Hypothalamus (tissue), 51 donors: ENCODE results near the gene ACAD11.

Source experiments
- DNase-seq, 51 donors: peaks; one replicate each; lab custom pipeline; 2025; lab: John Stamatoyannopoulos, UW

The ACAD11 gene, protein sequence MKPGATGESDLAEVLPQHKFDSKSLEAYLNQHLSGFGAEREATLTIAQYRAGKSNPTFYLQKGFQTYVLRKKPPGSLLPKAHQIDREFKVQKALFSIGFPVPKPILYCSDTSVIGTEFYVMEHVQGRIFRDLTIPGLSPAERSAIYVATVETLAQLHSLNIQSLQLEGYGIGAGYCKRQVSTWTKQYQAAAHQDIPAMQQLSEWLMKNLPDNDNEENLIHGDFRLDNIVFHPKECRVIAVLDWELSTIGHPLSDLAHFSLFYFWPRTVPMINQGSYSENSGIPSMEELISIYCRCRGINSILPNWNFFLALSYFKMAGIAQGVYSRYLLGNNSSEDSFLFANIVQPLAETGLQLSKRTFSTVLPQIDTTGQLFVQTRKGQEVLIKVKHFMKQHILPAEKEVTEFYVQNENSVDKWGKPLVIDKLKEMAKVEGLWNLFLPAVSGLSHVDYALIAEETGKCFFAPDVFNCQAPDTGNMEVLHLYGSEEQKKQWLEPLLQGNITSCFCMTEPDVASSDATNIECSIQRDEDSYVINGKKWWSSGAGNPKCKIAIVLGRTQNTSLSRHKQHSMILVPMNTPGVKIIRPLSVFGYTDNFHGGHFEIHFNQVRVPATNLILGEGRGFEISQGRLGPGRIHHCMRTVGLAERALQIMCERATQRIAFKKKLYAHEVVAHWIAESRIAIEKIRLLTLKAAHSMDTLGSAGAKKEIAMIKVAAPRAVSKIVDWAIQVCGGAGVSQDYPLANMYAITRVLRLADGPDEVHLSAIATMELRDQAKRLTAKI

GRCh38 chr3:132659365-132660051, at the start of gene ACAD11:
Gene ACAD11 (minus strand): TSS chr3:132659809. CDS start chr3:132659751, 58 bp downstream.
- DNase-seq: peak in 50 of 51 donors; percentile 37 to 88 (median 66)

DNA sequence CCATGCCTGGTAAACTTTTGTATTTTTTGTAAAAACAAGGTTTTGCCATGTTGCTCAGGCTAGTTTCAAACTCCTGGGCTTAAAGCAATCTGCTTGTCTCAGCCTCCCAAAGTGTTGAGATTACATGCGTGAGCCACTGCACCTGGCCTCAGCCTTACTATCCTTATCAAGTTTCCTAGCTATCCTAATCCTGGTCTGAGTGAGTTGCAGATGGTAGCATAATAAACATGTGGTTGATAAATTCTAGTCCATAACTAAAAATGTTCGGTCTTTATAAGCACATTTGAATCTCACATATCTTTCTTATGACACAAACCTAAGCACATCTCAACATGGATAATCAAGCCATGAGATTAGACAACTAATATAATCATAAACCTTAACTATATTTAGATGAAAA, 44.1 kb upstream of the ACAD11 start:
- DNase-seq: no peak

- no peak for DNase-seq
Measured at GRCh38 chr3:132695422-132695821, 35.8 kb upstream of the ACAD11 start.

DNA sequence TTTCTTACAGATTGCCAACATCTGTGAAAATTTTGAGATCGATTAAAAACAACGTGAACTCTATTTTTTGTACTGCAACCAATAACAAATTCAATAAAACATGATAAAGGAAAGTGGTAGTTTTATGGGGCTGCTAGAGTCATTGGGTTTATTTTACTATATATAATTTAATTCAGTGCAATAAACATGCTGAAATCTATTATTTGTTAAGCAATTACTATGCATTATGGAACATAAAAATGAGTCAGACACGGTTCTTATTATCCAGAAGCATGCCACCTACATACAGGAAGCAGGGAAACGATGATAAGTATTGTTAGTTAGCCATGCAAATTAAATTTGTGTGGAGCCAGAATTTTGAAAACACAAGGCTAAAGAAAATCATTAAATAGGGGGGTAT, 35.4 kb upstream of the ACAD11 start:
- no peak for DNase-seq

DNA sequence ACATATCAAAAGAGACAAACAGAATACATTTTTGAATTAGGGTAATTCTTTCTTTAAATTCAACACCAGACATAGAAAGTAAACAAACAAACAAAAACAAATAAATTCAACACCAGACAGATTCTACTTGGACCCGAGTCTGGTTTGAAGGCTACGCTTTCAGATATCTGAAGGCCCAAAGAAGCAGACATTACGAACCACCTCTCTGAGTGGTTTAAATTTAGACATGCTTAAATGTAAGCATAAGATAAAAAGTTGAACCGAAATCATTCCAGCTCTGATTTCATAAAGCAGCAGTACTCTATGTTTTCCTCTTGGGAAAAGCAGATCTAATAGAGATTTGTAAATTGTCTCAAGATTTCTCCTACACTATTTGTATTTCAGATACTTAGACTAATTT, 30.4 kb upstream of the ACAD11 start:
- DNase-seq: no peak

GRCh38 chr3:132682201-132682600, 22.6 kb upstream of the ACAD11 start:
- DNase-seq: no peak

- DNase-seq: no peak
Measured at GRCh38 chr3:132681421-132681820, 21.8 kb upstream of the ACAD11 start.

- DNase-seq: no peak
Measured at GRCh38 chr3:132679911-132680310, 20.3 kb upstream of the ACAD11 start.

GRCh38 chr3:132675408-132675807, 15.8 kb upstream of the ACAD11 start:
- no peak for DNase-seq

GRCh38 chr3:132669256-132669777, 9.7 kb upstream of the ACAD11 start:
- peak in 1 of 51 donors; percentile 22 for DNase-seq

- DNase-seq: no peak
Measured at GRCh38 chr3:132665230-132665745, 5.7 kb upstream of the ACAD11 start.

DNA sequence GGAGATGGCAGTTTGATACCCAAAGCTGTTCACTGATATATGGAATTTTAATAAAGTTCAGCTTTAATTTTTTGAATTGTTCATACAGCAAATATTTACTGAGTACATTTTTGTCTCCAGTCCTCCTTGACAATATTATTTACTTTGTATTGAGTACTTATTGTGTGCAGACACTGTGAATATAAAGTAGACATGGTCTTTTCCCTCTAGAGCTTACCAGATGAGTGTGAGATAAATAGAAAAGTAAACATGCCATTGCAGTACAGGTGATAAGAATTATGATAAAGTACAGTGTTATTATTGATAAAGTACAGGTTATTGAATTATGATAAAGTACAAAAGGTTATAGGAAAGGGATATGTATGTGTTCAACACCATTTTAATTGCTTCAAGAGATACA, 2.6 kb upstream of the ACAD11 start:
- no peak for DNase-seq

GRCh38 chr3:132661101-132661500, 1.5 kb upstream of the ACAD11 start:
- no peak for DNase-seq

DNA sequence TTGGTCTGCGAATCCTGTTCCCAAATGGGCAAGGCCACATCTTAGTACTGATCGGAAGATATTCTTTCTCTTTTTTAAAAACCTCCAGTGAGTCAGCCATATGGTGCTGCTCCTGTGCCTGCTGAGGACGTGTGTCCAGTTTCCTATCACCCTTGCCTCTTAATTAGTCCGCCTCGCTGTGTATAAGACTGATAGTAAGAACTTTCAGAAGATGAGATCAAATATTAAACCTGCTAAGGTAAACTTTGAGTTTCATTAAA, 1.1 kb upstream of the ACAD11 start:
- no peak for DNase-seq

DNA sequence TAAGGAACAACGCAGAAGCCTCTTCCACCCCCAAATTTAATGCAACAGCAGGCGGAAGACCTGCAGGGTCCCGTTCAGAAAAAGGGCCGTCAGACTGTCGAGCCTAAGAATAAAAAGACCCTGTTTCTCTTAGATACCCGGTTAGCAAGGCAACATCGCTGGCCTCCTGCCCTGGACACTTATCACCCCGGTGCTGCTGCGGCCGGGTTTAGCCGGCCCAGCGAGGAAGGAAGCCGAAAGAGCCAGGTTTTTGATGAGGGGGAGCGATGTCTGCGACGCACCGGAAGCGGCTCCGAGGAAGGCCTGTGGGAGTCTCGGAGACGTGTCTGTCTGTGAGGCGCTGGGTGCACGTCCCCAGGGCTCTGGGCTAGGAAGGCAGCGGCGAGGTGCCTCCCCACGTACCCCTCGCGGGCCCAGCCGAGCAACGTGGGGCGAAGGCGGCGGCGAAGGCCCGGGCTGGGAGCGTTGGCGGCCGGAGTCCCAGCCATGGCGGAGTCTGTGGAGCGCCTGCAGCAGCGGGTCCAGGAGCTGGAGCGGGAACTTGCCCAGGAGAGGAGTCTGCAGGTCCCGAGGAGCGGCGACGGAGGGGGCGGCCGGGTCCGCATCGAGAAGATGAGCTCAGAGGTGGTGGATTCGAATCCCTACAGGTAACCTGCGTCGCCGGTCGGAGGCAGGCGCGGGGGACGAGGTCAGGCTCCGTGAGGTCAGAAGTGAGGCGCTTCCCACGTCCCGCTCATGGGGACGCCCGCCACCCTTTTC, 622 bp upstream of the ACAD11 start, which contains the start of gene UBA5:
Gene UBA5, plus strand, starts transcription at position 278 of the 759 bp plus-strand sequence. Its CDS starts 209 bp downstream, at position 487.
- DNase-seq: peak in 50 of 51 donors; percentile 17 to 88 (median 63)

- peak in 3 of 51 donors; percentile 13 to 68 (median 39) for DNase-seq
Measured at GRCh38 chr3:132659000-132659364, 627 bp downstream of the ACAD11 start.

DNA sequence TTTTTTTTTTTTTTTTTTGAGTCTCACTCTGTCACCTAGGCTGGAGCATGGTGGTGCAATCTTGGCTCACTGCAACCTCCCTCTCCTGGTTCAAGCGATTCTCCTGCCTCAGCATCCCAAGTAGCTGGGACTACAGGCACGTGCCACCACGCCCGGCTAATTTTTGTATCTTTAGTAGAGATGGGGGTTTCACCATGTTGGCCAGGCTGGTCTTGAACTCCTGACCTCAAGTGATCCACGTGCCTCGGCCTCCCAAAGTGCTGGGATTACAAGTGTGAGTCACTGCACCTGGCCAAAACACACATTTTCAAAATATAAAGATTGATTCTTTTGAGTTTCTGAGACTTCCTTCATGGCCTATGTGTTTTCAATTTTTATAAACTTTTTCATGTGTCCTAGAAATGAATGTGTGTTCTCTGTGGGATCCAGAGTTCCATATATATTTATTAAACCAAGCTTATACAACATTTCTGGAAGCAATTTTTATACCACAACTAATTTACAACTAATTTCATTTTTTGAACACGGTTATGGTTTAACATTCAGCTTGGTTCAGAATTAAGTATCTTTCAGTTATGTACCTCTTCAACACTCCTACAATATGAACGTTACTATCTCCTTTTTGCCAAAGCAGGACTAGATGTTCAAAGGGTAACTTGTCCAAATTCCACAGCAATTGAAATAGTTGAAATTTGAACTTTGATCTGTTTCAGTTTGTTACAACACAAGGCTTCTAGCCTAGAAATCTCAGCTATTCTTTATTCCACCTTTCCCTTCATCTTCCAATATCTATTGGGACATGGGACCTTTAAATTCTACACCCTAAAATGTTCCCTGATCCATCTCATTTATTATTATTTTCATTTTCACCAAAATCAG, 1.5 kb downstream of the ACAD11 start:
- no peak for DNase-seq

GRCh38 chr3:132655471-132655870, 4.1 kb downstream of the ACAD11 start:
- no peak for DNase-seq

DNA sequence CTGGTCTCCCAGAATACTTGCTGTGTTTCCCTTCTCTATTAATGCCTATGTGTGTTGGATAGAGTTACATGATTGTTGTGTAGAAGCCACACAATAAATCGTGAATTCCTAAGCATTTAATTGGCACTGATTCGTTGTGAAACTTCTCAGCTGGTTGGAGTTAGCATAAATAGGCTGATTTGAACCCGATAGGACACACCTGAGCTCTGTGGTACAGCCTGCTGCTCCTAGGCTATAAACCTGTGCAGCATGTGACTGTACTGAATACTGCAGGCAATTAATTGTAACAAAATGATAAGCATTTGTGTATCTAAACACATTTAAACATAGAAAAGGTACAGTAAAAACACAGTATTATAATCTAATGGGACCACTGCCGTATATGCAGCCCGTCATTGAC, 4.9 kb downstream of the ACAD11 start:
- no peak for DNase-seq
